Measurements from ENCODE around the gene HINT3.

The HINT3 gene

DNA sequence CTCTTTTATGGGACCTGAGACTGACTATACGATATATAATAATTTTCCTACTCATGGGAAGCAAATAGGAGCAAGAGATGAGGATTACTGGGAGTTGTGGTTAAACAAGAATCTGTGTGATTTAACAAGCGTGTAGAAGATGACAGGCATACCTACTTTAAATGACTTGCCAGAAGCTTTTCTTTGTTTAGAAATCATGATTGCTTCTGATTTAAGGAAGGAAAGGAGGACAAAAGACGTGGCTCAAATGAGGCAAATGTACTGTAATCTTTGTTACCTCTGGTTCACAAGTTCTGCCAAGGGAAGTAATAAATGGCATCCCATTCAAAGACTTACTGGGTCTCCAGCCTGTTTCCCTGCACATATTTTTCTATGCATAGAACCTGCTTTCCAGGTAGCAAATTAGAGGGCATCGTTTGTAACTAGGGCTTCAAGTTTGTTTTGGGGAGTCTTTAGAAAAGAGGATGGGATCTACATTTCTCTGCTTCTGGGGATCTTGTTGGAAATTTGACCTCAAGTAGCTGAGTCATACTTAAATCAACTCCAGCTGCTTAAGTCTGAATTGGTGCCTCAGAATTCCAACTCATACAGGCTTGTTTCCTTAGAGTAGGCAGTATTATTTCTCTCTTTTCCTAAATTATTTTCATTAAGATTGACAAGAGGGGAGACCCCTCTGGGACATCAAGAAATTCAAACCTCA lies 26.8 kb downstream of the HINT3 start:
- Histone ChIP-seq H3K4me3 (ENCODE audit: insufficient read depth, low read length, poor library complexity, severe bottlenecking) (no peak overlapping the region), H3K9me3 (ENCODE audit: insufficient read depth, low read length) (no peaks in the 10 kb centered on the region), H3K9me2 (replicated peaks; ENCODE audit: insufficient read depth, low read length) (no peaks in the 10 kb centered on the region), H3K27ac (ENCODE audit: low read depth, low read length) (no peak overlapping the region), H3K9ac (ENCODE audit: low read length) (no peak overlapping the region), H4K20me1 (ENCODE audit: low read depth, low read length) (no peaks in the 10 kb centered on the region), H3K27me3 (ENCODE audit: low read length) (no peaks in the 10 kb centered on the region), H3K36me3 (ENCODE audit: low read length) (peaks cover 1% of the 10 kb centered on the region; the same call in 1 of the 2 replicates), H3F3A (ENCODE audit: insufficient read depth) (peaks cover 24% of the 10 kb centered on the region), H2AFZ (ENCODE audit: low read depth, low read length, severe bottlenecking) (no peak overlapping the region), H3K4me2 (ENCODE audit: low read depth, low read length, poor library complexity, severe bottlenecking) (no peak overlapping the region), H3K79me2 (ENCODE audit: insufficient read depth, low read length) (peaks cover 29% of the 10 kb centered on the region)
- TF ChIP-seq EZH2phosphoT487 (conservative IDR thresholded peaks at IDR 0.05; ENCODE audit: low read length) = no peak
- TF ChIP-seq, protein P1, sequence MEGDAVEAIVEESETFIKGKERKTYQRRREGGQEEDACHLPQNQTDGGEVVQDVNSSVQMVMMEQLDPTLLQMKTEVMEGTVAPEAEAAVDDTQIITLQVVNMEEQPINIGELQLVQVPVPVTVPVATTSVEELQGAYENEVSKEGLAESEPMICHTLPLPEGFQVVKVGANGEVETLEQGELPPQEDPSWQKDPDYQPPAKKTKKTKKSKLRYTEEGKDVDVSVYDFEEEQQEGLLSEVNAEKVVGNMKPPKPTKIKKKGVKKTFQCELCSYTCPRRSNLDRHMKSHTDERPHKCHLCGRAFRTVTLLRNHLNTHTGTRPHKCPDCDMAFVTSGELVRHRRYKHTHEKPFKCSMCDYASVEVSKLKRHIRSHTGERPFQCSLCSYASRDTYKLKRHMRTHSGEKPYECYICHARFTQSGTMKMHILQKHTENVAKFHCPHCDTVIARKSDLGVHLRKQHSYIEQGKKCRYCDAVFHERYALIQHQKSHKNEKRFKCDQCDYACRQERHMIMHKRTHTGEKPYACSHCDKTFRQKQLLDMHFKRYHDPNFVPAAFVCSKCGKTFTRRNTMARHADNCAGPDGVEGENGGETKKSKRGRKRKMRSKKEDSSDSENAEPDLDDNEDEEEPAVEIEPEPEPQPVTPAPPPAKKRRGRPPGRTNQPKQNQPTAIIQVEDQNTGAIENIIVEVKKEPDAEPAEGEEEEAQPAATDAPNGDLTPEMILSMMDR (IDR thresholded peaks at IDR 0.05; ENCODE audit: insufficient read depth, low read length, poor library complexity, severe bottlenecking) = no peak

DNA sequence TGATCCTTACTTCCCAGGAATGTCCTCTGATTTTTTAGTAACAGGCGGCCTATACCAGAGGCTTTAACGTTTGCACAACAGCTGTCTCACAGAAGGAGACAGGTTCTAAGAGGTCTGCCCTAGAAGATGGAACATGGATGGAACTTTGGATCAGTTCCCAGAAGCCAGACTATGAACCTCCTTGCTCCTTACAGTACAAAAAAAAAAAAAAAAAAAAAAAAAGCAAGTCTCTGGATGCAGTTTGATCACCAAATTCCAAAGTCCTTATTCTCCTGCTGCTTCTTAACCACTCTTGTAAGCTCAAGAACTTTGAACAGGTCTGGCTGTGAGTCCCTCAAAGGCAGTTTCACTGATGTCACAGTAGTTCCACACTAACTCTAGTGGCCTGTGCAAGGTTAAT lies 27.7 kb downstream of the HINT3 start:
- no peaks in the 10 kb centered on the region for H3K9me3 ChIP-seq (ENCODE audit: insufficient read depth, low read length)
- H3K4me2 ChIP-seq (ENCODE audit: low read depth, low read length, poor library complexity, severe bottlenecking) = no peak overlapping the region
- no peaks in the 10 kb centered on the region; the same call in 1 of the 2 replicates for H3K36me3 ChIP-seq (ENCODE audit: low read length)

DNA sequence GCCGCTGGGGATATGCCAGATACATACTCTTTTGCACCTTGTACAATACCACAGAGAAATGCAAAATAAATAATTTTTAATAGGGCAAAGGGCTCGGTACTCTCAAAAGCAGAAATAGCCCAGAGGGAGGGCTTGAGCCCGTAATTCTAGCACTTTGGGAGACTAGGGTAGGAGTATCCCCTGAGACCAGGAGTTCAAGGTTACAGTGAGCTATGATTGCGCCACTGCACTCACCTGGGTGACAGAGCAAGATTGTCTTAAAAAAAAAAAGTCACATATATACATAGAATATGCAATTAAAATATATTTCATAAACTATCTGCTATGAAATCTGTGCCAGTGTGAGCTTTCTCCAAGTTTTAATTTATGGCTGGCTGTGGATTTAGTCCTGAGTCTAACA lies 29.0 kb downstream of the HINT3 start:
- TF ChIP-seq EZH2phosphoT487 (conservative IDR thresholded peaks at IDR 0.05; ENCODE audit: low read length) = no peak
- TF ChIP-seq, protein P1 (IDR thresholded peaks at IDR 0.05; ENCODE audit: insufficient read depth, low read length, poor library complexity, severe bottlenecking) = no peak
- Histone ChIP-seq H3K4me3 (ENCODE audit: insufficient read depth, low read length, poor library complexity, severe bottlenecking) (peak overlapping the region; percentile 95), H2AFZ (ENCODE audit: low read depth, low read length, severe bottlenecking) (peak overlapping the region; percentile 93), H3K27ac (ENCODE audit: low read depth, low read length) (peak overlapping the region; percentile 57; the same call in 1 of the 2 replicates), H3K36me3 (ENCODE audit: low read length) (no peaks in the 10 kb centered on the region), H3K9me2 (replicated peaks; ENCODE audit: insufficient read depth, low read length) (no peaks in the 10 kb centered on the region), H3F3A (ENCODE audit: insufficient read depth) (peaks cover 28% of the 10 kb centered on the region), H3K9me3 (ENCODE audit: insufficient read depth, low read length) (no peaks in the 10 kb centered on the region), H4K20me1 (ENCODE audit: low read depth, low read length) (no peaks in the 10 kb centered on the region), H3K9ac (ENCODE audit: low read length) (peak overlapping the region; percentile 84), H3K4me2 (ENCODE audit: low read depth, low read length, poor library complexity, severe bottlenecking) (peak overlapping the region; percentile 81), H3K27me3 (ENCODE audit: low read length) (no peaks in the 10 kb centered on the region), H3K79me2 (ENCODE audit: insufficient read depth, low read length) (peaks cover 51% of the 10 kb centered on the region)

More for the DNA sequence above, 27.7 kb downstream of the HINT3 start:
- H3K9ac ChIP-seq (ENCODE audit: low read length) = no peak overlapping the region
- H2AFZ ChIP-seq (ENCODE audit: low read depth, low read length, severe bottlenecking) = no peak overlapping the region
- no peaks in the 10 kb centered on the region for H3K9me2 ChIP-seq (replicated peaks; ENCODE audit: insufficient read depth, low read length)
- H3F3A ChIP-seq (ENCODE audit: insufficient read depth) = peaks cover 24% of the 10 kb centered on the region
- TF ChIP-seq, protein P1 (IDR thresholded peaks at IDR 0.05; ENCODE audit: insufficient read depth, low read length, poor library complexity, severe bottlenecking) = no peak
- TF ChIP-seq EZH2phosphoT487 (conservative IDR thresholded peaks at IDR 0.05; ENCODE audit: low read length) = no peak
- peaks cover 38% of the 10 kb centered on the region for H3K79me2 ChIP-seq (ENCODE audit: insufficient read depth, low read length)
- H3K27ac ChIP-seq (ENCODE audit: low read depth, low read length) = no peak overlapping the region
- H4K20me1 ChIP-seq (ENCODE audit: low read depth, low read length) = no peaks in the 10 kb centered on the region
- H3K4me3 ChIP-seq (ENCODE audit: insufficient read depth, low read length, poor library complexity, severe bottlenecking) = no peak overlapping the region
- H3K27me3 ChIP-seq (ENCODE audit: low read length) = no peaks in the 10 kb centered on the region
